HuH-7 (cell line): ENCODE data around the gene DNAH14.
"Not testable (repeated sequence)": the region's sequence is repeated elsewhere in the genome, so short reads cannot be mapped to it uniquely, and the experiment has no call there.

Source experiments
- DNase-seq: peaks from one replicate; pipeline ENCODE4 v3.0.0; 2011; ENCODE audit warnings: low spot score

DNAH14 gene

GRCh38 chr1:225155555-225155954, 226.1 kb downstream of the DNAH14 start:
- no peak for DNase-seq

- no peak for DNase-seq
Observed at GRCh38 chr1:225156254-225156653, 226.8 kb downstream of the DNAH14 start.

- DNase-seq, result no peak
Observed at GRCh38 chr1:225158291-225158690, 228.8 kb downstream of the DNAH14 start.

- DNase-seq, result no peak
Observed at GRCh38 chr1:225159793-225160192, 230.3 kb downstream of the DNAH14 start.

- DNase-seq, result not testable (repeated sequence)
Observed at GRCh38 chr1:225177409-225177808, 247.9 kb downstream of the DNAH14 start.

- no peak for DNase-seq
Observed at GRCh38 chr1:225179686-225180085, 250.2 kb downstream of the DNAH14 start.

- DNase-seq, result no peak
Observed at GRCh38 chr1:225182716-225183115, 253.2 kb downstream of the DNAH14 start.

GRCh38 chr1:225191199-225191753, 261.8 kb downstream of the DNAH14 start:
- no peak for DNase-seq

- DNase-seq, result no peak
Observed at GRCh38 chr1:225201447-225201846, 272.0 kb downstream of the DNAH14 start.

GRCh38 chr1:225207791-225208190, 278.3 kb downstream of the DNAH14 start:
- DNase-seq, result no peak

GRCh38 chr1:225209153-225209552, 279.7 kb downstream of the DNAH14 start:
- DNase-seq, result peak; percentile 16

- not testable (repeated sequence) for DNase-seq
Observed at GRCh38 chr1:225210180-225210579, 280.7 kb downstream of the DNAH14 start.

- not testable (repeated sequence) for DNase-seq
Observed at GRCh38 chr1:225211694-225212442, 282.4 kb downstream of the DNAH14 start.

- no peak for DNase-seq
Observed at GRCh38 chr1:225224287-225224686, 294.8 kb downstream of the DNAH14 start.

- no peak for DNase-seq
Observed at GRCh38 chr1:225225681-225226080, 296.2 kb downstream of the DNAH14 start.

GRCh38 chr1:225228871-225229303, 299.4 kb downstream of the DNAH14 start:
- peak; percentile 51 for DNase-seq

- DNase-seq, result not testable (repeated sequence)
Observed at GRCh38 chr1:225229429-225229828, 300.0 kb downstream of the DNAH14 start.

GRCh38 chr1:225230483-225230882, 301.0 kb downstream of the DNAH14 start:
- no peak for DNase-seq

GRCh38 chr1:225232930-225233329, 303.5 kb downstream of the DNAH14 start:
- not testable (repeated sequence) for DNase-seq

GRCh38 chr1:225242611-225243010, 313.1 kb downstream of the DNAH14 start:
- no peak for DNase-seq

GRCh38 chr1:225250432-225250831, 321.0 kb downstream of the DNAH14 start:
- no peak for DNase-seq

GRCh38 chr1:225253173-225253572, 323.7 kb downstream of the DNAH14 start:
- no peak for DNase-seq

- no peak for DNase-seq
Observed at GRCh38 chr1:225253784-225254183, 324.3 kb downstream of the DNAH14 start.

GRCh38 chr1:225254676-225255075, 325.2 kb downstream of the DNAH14 start:
- no peak for DNase-seq
